ENCODE data around the gene PDE7B. TPM values are rescaled to one million over a fixed set of nuclear protein-coding genes. Genes with fewer than 3 reads are reported as not detected.

Gene PDE7B
- total RNA-seq, 2 experiments from 2014 or later: 0.05 to 0.12 TPM

DNA sequence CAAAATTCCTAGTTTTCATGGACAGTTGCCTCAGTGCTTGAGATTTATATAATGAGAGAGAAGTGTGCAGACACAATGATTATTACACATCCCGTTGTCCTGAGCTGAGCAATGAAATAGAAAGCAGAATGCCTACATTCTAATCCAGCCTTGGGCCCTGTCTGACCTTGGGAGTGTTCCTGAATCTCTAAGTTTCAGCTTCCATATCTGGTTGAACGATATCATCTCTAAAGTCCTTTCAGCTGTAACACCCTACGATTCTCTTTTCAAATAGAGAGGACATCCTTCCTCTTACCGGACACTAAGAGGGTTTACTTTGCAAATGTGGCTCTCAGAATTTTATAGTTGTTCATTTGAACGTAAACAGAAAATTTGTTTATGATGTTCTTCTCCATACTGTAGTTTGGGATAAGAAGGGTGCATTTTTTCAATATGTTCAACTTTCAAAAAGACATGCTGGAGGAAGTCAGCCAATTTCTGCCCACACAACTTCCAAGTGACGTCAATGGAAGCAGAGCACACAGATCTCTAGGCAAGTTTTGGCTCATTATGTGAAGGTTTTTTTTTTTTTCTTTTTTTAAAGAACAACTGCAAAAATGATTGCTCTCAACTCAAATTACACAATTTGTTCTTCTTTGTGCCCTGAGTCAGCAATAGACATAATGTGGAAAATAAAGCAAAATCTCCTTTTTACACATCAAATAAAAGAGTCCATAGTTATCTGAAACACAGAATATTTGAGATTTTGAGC lies 50.4 kb downstream of the PDE7B start:
- POLR2A ChIA-PET: no interaction called here
- H3K27me3 Mint-ChIP-seq: peaks cover 2% of the 10 kb centered on the region
- intact Hi-C loops (cut with micrococcal nuclease): loop anchor here (1.0 kb wide), 1 partner anchor 22 kb away; no protein-coding TSS in a partner anchor
- no peak overlapping the region for H3K27ac Mint-ChIP-seq
- H3K9me3 Mint-ChIP-seq: peaks cover 3% of the 10 kb centered on the region
- peak; percentile 33 for DNase-seq
- H3K36me3 Mint-ChIP-seq: no peaks in the 10 kb centered on the region
- peaks cover 12% of the 10 kb centered on the region for H3K4me1 Mint-ChIP-seq (ENCODE audit: low read depth)
- CTCF ChIA-PET: interaction anchor here (1.1 to 3.0 kb wide), 4 partner anchors 8 to 396 kb away, joined by 3 to 29 read pairs (median 3); no protein-coding TSS in a partner anchor
- no peak overlapping the region for H3K4me3 Mint-ChIP-seq

DNA sequence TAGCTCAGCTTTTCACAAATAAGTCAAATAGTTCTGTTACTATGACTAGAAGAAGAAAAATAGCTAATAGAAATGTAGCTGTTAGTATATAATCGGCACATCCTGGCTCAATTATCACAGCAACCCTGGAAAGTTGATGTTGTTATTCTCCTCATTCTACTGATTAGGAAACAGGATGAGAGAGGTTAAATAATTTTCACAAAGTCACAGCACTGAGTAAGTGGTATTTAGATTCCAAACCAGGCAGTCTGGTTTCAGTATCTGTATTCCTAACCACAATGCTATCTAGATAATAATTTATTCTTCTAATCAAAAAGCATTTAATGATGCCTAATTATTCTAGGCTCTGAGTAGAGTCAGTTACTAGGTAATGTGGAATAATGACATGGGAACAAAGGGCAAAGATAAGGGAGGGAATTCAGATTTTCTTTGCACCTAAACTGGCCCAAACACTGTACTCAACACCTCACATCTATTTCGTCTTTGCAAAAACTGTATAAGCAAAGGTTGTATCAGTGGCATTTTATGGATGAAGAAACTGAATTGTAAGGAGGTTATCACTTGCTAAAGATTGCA lies 51.3 kb downstream of the PDE7B start:
- ChIA-PET CTCF (interaction anchor here (1.1 to 1.2 kb wide), 2 partner anchors 324 to 367 kb away, joined by 3 to 4 read pairs; no protein-coding TSS in a partner anchor), POLR2A (no interaction called here)
- H3K27ac Mint-ChIP-seq: no peak overlapping the region

DNA sequence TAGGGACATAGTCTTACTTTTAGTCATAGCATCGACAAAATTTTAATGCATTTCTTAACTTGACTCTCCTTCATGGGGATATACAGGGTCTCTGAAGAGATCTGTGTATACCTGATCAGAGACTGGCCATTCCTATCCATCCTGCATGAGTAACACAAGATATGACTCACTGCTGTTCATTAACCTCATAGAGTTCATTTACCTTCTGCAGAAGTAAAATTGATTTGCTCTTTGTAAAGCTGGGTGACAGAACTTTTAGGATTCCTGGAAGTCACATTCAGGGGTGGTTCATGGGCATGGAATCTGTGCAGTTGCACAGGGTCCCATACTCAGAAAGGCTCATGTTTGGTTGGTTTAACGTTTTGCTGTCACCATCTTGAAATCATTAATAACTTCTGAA lies 53.2 kb downstream of the PDE7B start:
- DNase-seq: no peak
- POLR2A ChIA-PET: no interaction called here
- intact Hi-C loops (cut with micrococcal nuclease): loop anchor here (5.0 kb wide), 1 partner anchor 323 kb away; no protein-coding TSS in a partner anchor
- Mint-ChIP-seq H3K9me3 (no peaks in the 10 kb centered on the region), H3K36me3 (no peaks in the 10 kb centered on the region), H3K27ac (no peak overlapping the region), H3K4me1 (ENCODE audit: low read depth) (peaks cover 9% of the 10 kb centered on the region), H3K4me3 (no peak overlapping the region), H3K27me3 (no peaks in the 10 kb centered on the region)
- CTCF ChIA-PET: interaction anchor here (0.8 kb wide), 1 partner anchor 321 kb away, joined by 3 read pairs; no protein-coding TSS in a partner anchor

More for the DNA sequence above, 51.3 kb downstream of the PDE7B start:
- intact Hi-C loops (cut with micrococcal nuclease): loop anchor here (1.0 kb wide), 1 partner anchor 23 kb away; no protein-coding TSS in a partner anchor
- Mint-ChIP-seq H3K4me1 (ENCODE audit: low read depth) (peaks cover 8% of the 10 kb centered on the region), H3K9me3 (peaks cover 3% of the 10 kb centered on the region), H3K4me3 (no peak overlapping the region), H3K27me3 (peaks cover 2% of the 10 kb centered on the region), H3K36me3 (no peaks in the 10 kb centered on the region)
- no peak for DNase-seq

DNA sequence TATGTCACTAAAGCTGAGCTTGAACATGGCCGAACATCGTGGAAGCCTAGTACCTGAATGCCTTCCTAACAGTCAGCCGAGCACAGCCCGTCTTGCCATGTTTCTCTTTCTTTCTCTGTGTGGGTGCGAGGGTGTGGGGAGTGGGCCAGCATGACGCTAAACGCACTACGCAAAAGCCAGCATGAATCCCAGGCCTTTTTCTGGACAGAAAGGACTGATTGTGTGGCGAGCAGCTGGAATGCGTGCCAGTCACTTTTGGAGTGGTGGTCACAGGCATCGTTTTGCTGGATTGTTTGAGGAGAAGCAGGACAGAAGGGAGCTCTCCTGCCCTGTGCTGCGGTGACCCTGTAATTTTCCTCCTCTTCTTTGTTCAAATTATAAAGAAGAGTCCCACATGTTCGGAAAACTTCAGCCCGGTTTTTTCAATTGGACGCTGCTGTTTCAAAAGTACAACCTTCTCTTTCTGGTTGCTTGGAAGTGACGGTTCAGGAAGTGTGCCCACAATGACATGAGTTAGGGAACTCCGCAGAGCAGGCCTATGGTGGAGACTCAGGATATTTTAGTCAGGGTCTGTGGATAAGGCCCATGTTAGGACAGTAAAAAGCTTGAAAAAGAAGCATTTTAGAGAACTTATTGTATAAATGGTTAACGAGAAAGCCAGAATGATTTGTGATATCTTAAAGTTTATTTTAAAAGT lies 54.3 kb downstream of the PDE7B start:
- H3K36me3 Mint-ChIP-seq: no peaks in the 10 kb centered on the region
- DNase-seq: no peak
- POLR2A ChIA-PET: no interaction called here

DNA sequence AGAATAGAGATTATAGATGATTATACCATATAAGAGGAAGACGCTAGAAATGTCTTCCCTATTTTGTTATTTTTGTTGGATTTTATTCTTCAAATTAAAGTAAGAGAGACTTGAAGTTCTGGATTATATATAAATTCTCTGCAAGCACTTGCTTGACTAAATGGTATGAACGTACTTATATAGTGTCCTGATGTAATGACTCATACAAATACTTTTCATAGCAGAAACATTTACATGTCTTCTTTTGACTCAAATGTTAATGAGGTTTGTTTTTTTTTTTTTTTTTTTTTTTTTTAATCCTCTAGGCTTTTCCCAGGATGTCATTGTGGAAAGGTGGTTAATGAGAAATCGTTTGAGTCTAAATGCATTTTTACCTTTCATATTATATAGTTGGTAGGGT lies 55.0 kb downstream of the PDE7B start:
- CTCF ChIA-PET: interaction anchor here (2.4 kb wide), 1 partner anchor 371 kb away, joined by 12 read pairs; no protein-coding TSS in a partner anchor
- no peaks in the 10 kb centered on the region for H3K36me3 Mint-ChIP-seq
- intact Hi-C loops (cut with micrococcal nuclease): loop anchor here (5.0 kb wide), 1 partner anchor 321 kb away; no protein-coding TSS in a partner anchor
- no peaks in the 10 kb centered on the region for H3K27me3 Mint-ChIP-seq
- H3K27ac Mint-ChIP-seq: no peak overlapping the region
- no peaks in the 10 kb centered on the region for H3K9me3 Mint-ChIP-seq
- no peak overlapping the region for H3K4me3 Mint-ChIP-seq
- POLR2A ChIA-PET: no interaction called here
- H3K4me1 Mint-ChIP-seq (ENCODE audit: low read depth): peaks cover 9% of the 10 kb centered on the region
- no peak for DNase-seq

More for the DNA sequence above, 54.3 kb downstream of the PDE7B start:
- H3K9me3 Mint-ChIP-seq: no peaks in the 10 kb centered on the region
- CTCF ChIA-PET: interaction anchor here (0.5 to 2.4 kb wide), 3 partner anchors 192 to 370 kb away, joined by 3 to 12 read pairs (median 3); no protein-coding TSS in a partner anchor
- H3K27ac Mint-ChIP-seq: no peak overlapping the region
- intact Hi-C loops (cut with micrococcal nuclease): loop anchor here (5.0 kb wide), 1 partner anchor 322 kb away; no protein-coding TSS in a partner anchor
- peaks cover 9% of the 10 kb centered on the region for H3K4me1 Mint-ChIP-seq (ENCODE audit: low read depth)
- H3K4me3 Mint-ChIP-seq: no peak overlapping the region
- no peaks in the 10 kb centered on the region for H3K27me3 Mint-ChIP-seq

DNA sequence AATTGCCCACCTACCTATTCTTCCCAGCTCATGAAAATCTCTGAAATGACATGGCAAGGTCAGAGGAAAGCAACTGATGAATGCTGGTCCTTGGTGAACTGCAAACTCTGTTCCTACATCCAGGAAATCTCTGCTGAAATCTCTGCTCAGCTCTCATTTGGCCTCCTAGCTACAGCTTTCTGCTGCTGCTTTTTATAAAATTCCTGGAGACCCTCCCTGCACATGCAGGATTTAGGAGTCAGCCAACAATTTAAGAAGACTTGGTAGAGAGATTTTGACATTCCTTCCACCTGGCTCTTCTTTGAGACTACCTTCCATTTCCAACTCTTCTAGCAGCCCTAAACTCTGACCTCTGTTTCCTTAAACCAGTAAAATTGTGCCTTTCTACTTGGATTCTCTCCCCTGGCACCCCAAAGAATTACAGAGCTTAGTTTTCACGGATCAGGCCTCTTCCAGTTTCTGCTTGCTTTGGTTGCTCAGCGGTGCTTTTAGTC lies 55.5 kb downstream of the PDE7B start:
- Mint-ChIP-seq H3K9me3 (no peaks in the 10 kb centered on the region), H3K4me1 (ENCODE audit: low read depth) (peaks cover 6% of the 10 kb centered on the region), H3K27me3 (no peaks in the 10 kb centered on the region), H3K4me3 (no peak overlapping the region), H3K36me3 (no peaks in the 10 kb centered on the region), H3K27ac (no peak overlapping the region)
- POLR2A ChIA-PET: no interaction called here
- DNase-seq: no peak
- intact Hi-C loops (cut with micrococcal nuclease): loop anchor here (5.0 kb wide), 1 partner anchor 320 kb away; no protein-coding TSS in a partner anchor
- CTCF ChIA-PET: interaction anchor here (2.4 kb wide), 1 partner anchor 371 kb away, joined by 12 read pairs; no protein-coding TSS in a partner anchor

DNA sequence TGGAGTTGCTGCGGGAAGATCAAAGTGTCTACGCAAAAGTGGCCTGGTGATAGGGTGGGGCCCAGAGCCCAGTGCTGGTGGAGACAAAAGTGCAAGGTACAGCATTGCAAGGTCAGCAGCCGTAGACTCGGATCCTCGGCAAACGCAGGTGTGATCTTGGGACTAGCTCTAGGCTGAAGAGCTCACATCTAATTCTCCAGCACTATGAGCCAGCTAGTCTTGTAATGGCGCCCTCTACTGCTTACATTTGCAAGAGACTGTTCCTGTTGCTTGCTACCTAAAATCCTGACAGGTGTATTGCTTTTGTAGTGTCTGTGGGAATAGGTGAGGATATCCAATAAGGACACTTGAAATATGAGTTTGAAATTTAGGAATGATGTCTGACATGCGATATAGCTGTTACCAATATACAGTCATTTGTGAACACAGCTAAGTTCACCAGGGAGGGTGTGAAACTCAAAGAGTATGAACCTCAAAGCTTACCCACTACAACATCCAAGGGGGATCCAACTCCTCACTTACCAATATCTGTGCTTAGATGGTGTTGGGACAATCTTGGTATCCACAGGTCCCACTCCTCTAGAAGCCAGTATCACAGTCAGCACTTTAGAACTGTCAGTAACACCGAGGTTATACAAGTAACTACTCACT lies 58.4 kb downstream of the PDE7B start:
- Mint-ChIP-seq H3K4me1 (ENCODE audit: low read depth) (peaks cover 2% of the 10 kb centered on the region), H3K27ac (no peak overlapping the region), H3K27me3 (no peaks in the 10 kb centered on the region), H3K9me3 (no peaks in the 10 kb centered on the region), H3K36me3 (no peaks in the 10 kb centered on the region), H3K4me3 (no peak overlapping the region)
- intact Hi-C loops (cut with micrococcal nuclease): loop anchor here (1.0 to 5.0 kb wide), 4 partner anchors 234 to 404 kb away; no protein-coding TSS in a partner anchor
- ChIA-PET POLR2A (no interaction called here), CTCF (interaction anchor here (0.5 to 1.8 kb wide), 52 partner anchors 8 to 486 kb away, joined by 3 to 57 read pairs (median 4); partner anchors contain the start of gene PDE7B)
- DNase-seq: peak; percentile 60

DNA sequence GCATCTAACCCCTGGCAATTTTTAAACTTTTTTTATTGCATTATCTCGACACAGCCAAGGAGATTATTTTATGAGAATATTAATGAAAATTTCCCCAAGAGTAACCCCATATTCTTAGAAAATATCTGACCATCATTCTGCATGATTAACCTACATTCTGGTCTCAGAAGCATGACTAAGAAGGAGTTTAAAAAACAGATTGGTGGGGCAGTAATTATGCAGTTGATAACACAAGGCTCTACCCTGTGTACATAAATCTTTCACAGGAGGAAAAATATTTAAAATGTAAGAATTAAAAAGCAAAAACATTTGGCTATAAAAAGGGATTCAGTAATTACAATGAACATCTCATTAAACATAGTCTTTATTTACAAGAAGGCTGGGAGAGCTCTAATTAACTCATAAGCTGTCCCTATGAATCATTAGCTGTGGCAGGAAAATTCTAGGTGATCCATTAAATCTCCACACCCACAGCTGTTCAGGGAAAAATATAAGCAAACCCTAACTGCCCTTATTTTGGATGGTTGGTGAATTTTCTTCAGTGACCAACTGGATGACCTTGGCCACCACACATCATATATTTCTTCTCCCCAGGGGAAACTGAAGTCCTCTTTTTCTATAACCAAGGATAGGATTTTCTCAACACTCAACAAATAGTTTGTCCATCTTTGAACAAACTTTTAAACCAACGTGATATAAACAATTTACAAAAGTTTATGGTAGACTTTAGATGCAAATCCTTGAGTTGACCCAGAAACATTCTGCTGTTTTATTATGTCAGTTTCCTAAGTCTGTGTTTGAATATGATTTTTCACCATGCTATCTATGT lies 59.5 kb downstream of the PDE7B start:
- Mint-ChIP-seq H3K27ac (no peak overlapping the region), H3K9me3 (no peaks in the 10 kb centered on the region), H3K4me1 (ENCODE audit: low read depth) (peaks cover 2% of the 10 kb centered on the region), H3K36me3 (no peaks in the 10 kb centered on the region), H3K4me3 (no peak overlapping the region), H3K27me3 (no peaks in the 10 kb centered on the region)
- intact Hi-C loops (cut with micrococcal nuclease): loop anchor here (2.0 kb wide), 1 partner anchor 374 kb away; no protein-coding TSS in a partner anchor
- CTCF ChIA-PET: interaction anchor here (1.0 to 1.7 kb wide), 2 partner anchors 284 to 375 kb away, joined by 3 to 9 read pairs; no protein-coding TSS in a partner anchor
- POLR2A ChIA-PET: no interaction called here
- DNase-seq: no peak

DNA sequence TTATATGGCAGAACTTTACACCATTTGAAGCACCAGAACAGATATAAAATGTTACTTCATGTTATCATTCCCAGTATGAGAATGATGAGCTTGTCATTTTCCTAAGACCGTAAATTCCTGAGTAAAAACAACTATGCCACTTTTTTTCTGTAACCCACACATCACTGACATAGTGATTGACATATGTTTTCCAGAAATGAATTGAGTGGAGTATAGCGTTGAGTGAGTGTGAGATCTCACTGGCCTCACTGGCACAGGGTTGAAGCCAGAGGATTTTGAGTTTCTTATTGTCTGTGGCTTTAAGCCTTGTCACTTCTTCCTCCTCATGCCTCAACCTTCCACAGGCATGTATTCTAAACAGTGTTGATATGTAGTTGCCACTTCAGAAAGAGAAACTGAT lies 62.3 kb downstream of the PDE7B start:
- intact Hi-C loops (cut with micrococcal nuclease): no loop called here
- peaks cover 2% of the 10 kb centered on the region for H3K4me1 Mint-ChIP-seq (ENCODE audit: low read depth)
- POLR2A ChIA-PET: interaction anchor here (1.5 kb wide), 1 partner anchor 8 kb away, joined by 4 read pairs; no protein-coding TSS in a partner anchor

DNA sequence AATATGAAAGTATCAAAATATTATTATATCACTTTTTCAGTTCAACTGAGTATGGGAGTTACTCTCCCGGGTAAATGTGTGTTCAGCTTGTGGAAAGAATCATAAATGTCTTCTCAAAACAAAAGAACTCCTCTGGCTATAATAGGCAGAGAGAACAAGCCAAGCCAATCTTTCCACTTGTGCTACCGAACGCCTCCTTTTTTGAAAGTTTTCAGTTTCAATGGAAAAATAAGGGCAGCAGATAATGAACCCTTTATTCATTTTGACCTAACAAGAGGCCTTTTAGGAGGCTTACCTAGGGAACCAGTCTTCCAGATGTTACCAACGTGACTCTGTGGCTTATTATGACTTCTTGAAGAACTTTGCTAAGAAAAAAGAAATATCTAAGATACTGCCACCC lies 67.5 kb downstream of the PDE7B start:
- no peak overlapping the region for H3K27ac Mint-ChIP-seq
- intact Hi-C loops (cut with micrococcal nuclease): no loop called here
- peaks cover 4% of the 10 kb centered on the region for H3K27me3 Mint-ChIP-seq
- no peaks in the 10 kb centered on the region for H3K36me3 Mint-ChIP-seq
- no peak overlapping the region for H3K4me3 Mint-ChIP-seq
- H3K4me1 Mint-ChIP-seq (ENCODE audit: low read depth): no peaks in the 10 kb centered on the region
- DNase-seq: no peak
- no peaks in the 10 kb centered on the region for H3K9me3 Mint-ChIP-seq
- POLR2A ChIA-PET: no interaction called here
- CTCF ChIA-PET: interaction anchor here (0.7 to 2.0 kb wide), 2 partner anchors 9 to 17 kb away, joined by 3 to 11 read pairs; no protein-coding TSS in a partner anchor

More for the DNA sequence above, 62.3 kb downstream of the PDE7B start:
- H3K9me3 Mint-ChIP-seq: no peaks in the 10 kb centered on the region
- no peak overlapping the region for H3K27ac Mint-ChIP-seq
- H3K36me3 Mint-ChIP-seq: no peaks in the 10 kb centered on the region
- DNase-seq: peak; percentile 19
- H3K4me3 Mint-ChIP-seq: no peak overlapping the region
- CTCF ChIA-PET: interaction anchor here (1.7 kb wide), 1 partner anchor 378 kb away, joined by 6 read pairs; no protein-coding TSS in a partner anchor
- H3K27me3 Mint-ChIP-seq: no peaks in the 10 kb centered on the region
